NT2/D1 (cell line): ENCODE measurements around the gene SLC22A12.

Experiments used
- YY1 ChIP-seq: IDR thresholded peaks from 2 replicates; pipeline ENCODE4 v1.6.1; 2011; ENCODE audit not compliant: insufficient read length, insufficient read depth
- ZNF274 ChIP-seq: IDR thresholded peaks from 2 replicates; pipeline ENCODE4 v1.6.1; 2011; ENCODE audit warnings: mild to moderate bottlenecking, low read depth, low read length

DNA sequence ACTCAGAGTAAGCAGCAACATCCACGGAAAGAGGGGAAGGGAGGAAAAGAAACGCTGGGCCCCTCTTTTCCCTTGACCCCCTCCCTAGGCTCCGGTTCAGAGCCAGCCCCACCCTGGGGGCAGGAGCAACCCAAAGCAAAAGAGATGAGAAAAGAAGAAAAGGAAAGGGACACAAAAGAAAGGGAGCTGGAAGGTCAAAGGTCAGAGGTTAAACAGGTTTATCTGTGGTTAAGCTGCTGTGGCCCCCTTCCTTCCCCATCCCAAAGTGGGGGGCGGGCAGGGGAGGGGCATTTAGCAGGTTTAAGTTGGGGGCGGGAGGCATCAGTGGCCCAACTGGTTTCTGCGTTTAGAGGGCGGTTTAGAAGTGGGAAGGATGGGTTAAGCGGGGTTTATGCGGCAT lies 35.6 kb downstream of the SLC22A12 start:
- no peak for TF ChIP-seq ZNF274
- no peak for TF ChIP-seq YY1
